ENCODE measurements around the gene MACROD2.

- no peak for TF ChIP-seq EZH2 (IDR thresholded peaks at IDR 0.05)
- no peak for TF ChIP-seq REST (IDR thresholded peaks at IDR 0.05; ENCODE audit: low read depth)
- no peak for TF ChIP-seq POLR2A (IDR thresholded peaks at IDR 0.05; ENCODE audit: borderline replicate concordance, extremely low read depth, insufficient read depth, insufficient read length)
- no peak for TF ChIP-seq CEBPB (IDR thresholded peaks at IDR 0.05; ENCODE audit: low read depth)
- TF ChIP-seq CTCF (IDR thresholded peaks at IDR 0.05 in 2 of 3, conservative IDR thresholded peaks at IDR 0.05 in 1 of 3; ENCODE audit: borderline replicate concordance in 1 of 3, insufficient read depth in 1 of 3, low read depth in 2 of 3, low read length in 2 of 3) = no peak
- TF ChIP-seq EGR1 (IDR thresholded peaks at IDR 0.05; ENCODE audit: low read depth) = no peak
- no peak for TF ChIP-seq POLR2AphosphoS5 (IDR thresholded peaks at IDR 0.05; ENCODE audit: low read depth, low read length)
- TF ChIP-seq YY1 (IDR thresholded peaks at IDR 0.05; ENCODE audit: extremely low read depth, insufficient replicate concordance, low read depth, low read length) = no peak
- no peak for TF ChIP-seq SP1 (IDR thresholded peaks at IDR 0.05; ENCODE audit: low read depth)
- TF ChIP-seq ZNF274 (IDR thresholded peaks at IDR 0.05; ENCODE audit: low read depth, low read length) = no peak
- no peak for TF ChIP-seq ATF3 (IDR thresholded peaks at IDR 0.05)
- no peak for TF ChIP-seq RAD21 (IDR thresholded peaks at IDR 0.05; ENCODE audit: low read depth)
These were observed 289.1 kb downstream of the MACROD2 start for GRCh38 chr20:14284443-14284842.

Measured in HCT116 (cell line).